Breast epithelium (tissue), 3 donors: ENCODE data around the gene ZNF488.

ENCODE experiments used
- CTCF ChIP-seq, 3 donors: fragments of 450-650 bp; IDR thresholded peaks; one replicate each; pipeline ENCODE4 v1.5.1; 2016 to 2017; ENCODE audit warnings: antibody characterized with exemption in 3 of 3, mild to moderate bottlenecking in 3 of 3, moderate library complexity in 3 of 3
- POLR2A ChIP-seq: fragments of 450-650 bp; IDR thresholded peaks from one replicate; pipeline ENCODE4 v1.6.1; 2016; ENCODE audit warnings: antibody characterized with exemption, mild to moderate bottlenecking, moderate library complexity
- POLR2AphosphoS5 ChIP-seq, 3 donors: sonication (generic); formaldehyde crosslinking; IDR thresholded peaks; one replicate each; pipeline ENCODE4 v1.6.1; 2017; ENCODE audit warnings: antibody characterized with exemption in 3 of 3

DNA sequence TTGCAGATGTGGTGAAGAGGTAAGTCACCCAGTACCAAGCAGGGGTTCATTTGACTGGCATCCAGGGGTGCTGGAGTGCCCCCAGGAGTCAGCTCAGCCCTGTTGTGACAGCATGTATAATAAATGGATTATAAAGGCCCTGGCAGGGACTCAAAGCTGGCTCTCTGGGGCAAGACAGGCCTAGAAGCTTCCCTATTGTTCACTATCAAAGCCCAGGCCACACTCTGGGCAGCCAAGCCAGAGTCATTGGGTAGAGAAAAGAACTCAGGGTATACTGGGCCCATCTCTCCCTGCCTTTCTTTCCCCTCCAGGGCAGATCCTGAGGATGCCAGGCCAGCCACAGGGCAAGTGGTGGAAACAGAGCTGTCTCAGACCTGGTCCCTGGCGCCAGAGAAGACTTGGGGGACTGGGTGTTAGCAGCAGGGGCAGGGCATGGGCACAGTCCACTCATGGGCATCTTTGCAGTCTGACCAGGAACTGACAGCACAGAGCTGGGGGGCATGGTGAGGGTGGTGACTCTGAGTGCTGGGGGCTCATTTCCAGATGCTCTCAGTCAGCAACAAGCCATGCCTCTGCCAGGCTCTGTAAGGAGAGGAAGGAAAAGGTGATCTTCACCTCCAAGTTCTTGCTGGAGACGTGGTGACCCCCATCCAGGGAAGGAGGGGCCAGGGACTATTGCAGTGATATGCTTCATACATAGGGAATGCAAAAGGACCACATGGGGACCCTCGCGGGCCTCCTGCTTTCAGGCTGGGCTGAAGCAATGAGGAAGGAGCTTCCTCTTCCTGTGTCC, 24.3 kb downstream of the ZNF488 start:
- TF ChIP-seq POLR2AphosphoS5 (IDR thresholded peaks at IDR 0.05) (no peak), CTCF (IDR thresholded peaks at IDR 0.05) (no peak), POLR2A (no peak)
